Activated CD4-positive, alpha-beta T cell treated with anti-CD3 and anti-CD28 coated beads for 1 hour (primary cell): ENCODE results near the gene TMEM123.

Experiments used
- DNase-seq: peaks from one replicate; pipeline ENCODE4 v3.0.0-alpha.2; 2020

The TMEM123 gene

GRCh38 chr11:102347462-102348370 is 104.8 kb downstream of the TMEM123 start:
- DNase-seq = no peak

- peak; percentile 93 for DNase-seq
Observed at GRCh38 chr11:102346748-102347461, 105.7 kb downstream of the TMEM123 start, which contains the start of gene BIRC2. BIRC2 (plus strand) TSS chr11:102347214; CDS start chr11:102349855, 2,641 bp downstream.

GRCh38 chr11:102346456-102346747 is 106.2 kb downstream of the TMEM123 start:
- no peak for DNase-seq
